Left renal cortex interstitium (tissue), 4 donors: ENCODE results near the gene GDE1. TPM values are rescaled to one million over a fixed set of nuclear protein-coding genes. Genes with fewer than 3 reads are reported as not detected.

Experiments
- polyA plus RNA-seq, 4 donors: library from polyadenylated mRNA; unstranded; fragments of 120-200 nt; gene quantifications; one replicate each; pipeline ENCODE4 v1.2.1, GENCODE V29; 2013; ENCODE audit not compliant: insufficient read length in 4 of 4

GDE1 gene
- polyA plus RNA-seq, 4 donors, result 61.0 to 72.6 (median 68.2) TPM

Other genes starting within 250 kb of the GDE1 start
- gene CLEC19A, start 236.4 kb downstream of the GDE1 start, polyA plus RNA-seq, result under 1 TPM in 2 of 4 donors, not detected in 2; 0.16 to 0.24 TPM
- gene TMC5, start 104.2 kb downstream of the GDE1 start, polyA plus RNA-seq, result under 1 TPM; 0.28 to 0.51 (median 0.32) TPM
- gene CCP110, start 1.8 kb upstream of the GDE1 start, polyA plus RNA-seq, result 10 to 100 TPM; 22.1 to 40.3 (median 29.7) TPM
- gene VPS35L, start 33.6 kb upstream of the GDE1 start, polyA plus RNA-seq, result 10 to 100 TPM; 62.3 to 64.9 (median 63.7) TPM
- gene KNOP1, start 196.1 kb upstream of the GDE1 start, polyA plus RNA-seq, result 10 to 100 TPM; 38.9 to 48.5 (median 44.8) TPM
- gene IQCK, start 196.2 kb upstream of the GDE1 start, polyA plus RNA-seq, result 10 to 100 TPM; 44.7 to 49.6 (median 46.6) TPM